Ovary (tissue), 9 donors: ENCODE data around the gene C10orf53. TPM values are rescaled to one million over a fixed set of nuclear protein-coding genes. Genes with fewer than 3 reads are reported as not detected.
"Not testable (repeated sequence)": the region's sequence is repeated elsewhere in the genome, so short reads cannot be mapped to it uniquely, and the experiment has no call there.

Experiments used
- DNase-seq, 5 donors: peaks; one replicate each; pipeline ENCODE4 v3.0.0-alpha.2; 2019 to 2020
- H3K27ac ChIP-seq, 2 donors: fragments of 200-600 bp; one replicate each; pipeline versions ENCODE4 v1.5.1 to v1.8.0; 2019 to 2022
- H3K27me3 ChIP-seq: fragments of 200-600 bp; one replicate; pipeline ENCODE4 v1.8.0; 2022
- H3K36me3 ChIP-seq: fragments of 200-600 bp; sonication (generic); one replicate; pipeline ENCODE4 v1.5.1; 2019
- H3K4me1 ChIP-seq: one replicate; pipeline ENCODE4 v1.8.1; 2013; ENCODE audit warnings: mild to moderate bottlenecking, moderate library complexity; ENCODE audit not compliant: insufficient read depth
- H3K4me3 ChIP-seq: fragments of 200-600 bp; sonication (generic); one replicate; pipeline ENCODE4 v1.5.1; 2017
- H3K9me3 ChIP-seq, 2 donors: fragments of 200-600 bp in 1 of 2; sonication (generic) in 1 of 2; one replicate each; pipeline versions ENCODE4 v1.5.1 to v1.8.1; 2013 to 2019; ENCODE audit warnings: mild to moderate bottlenecking in 1 of 2, moderate library complexity in 1 of 2
- EP300 ChIP-seq: sonication (generic); formaldehyde crosslinking; IDR thresholded peaks from one replicate; pipeline ENCODE4 v1.6.1; 2017; ENCODE audit warnings: antibody characterized with exemption
- POLR2A ChIP-seq: fragments of 450-650 bp; IDR thresholded peaks from one replicate; pipeline ENCODE4 v1.6.1; 2017; ENCODE audit warnings: antibody characterized with exemption, mild to moderate bottlenecking, moderate library complexity
- WGBS, 3 donors: extraction: QIAGEN DNeasy Blood & Tissue Kit in 1 of 3; methylation state at CpG; one replicate each; pipeline versions ENCODE4 v1.1.5 to v1.1.7; 2013 to 2017; 5-methylcytosine and 5-hydroxymethylcytosine counted together
- intact Hi-C, 4 donors: fragments of 100-400 bp; cut with DNase I; formaldehyde crosslinking; loops; one replicate each; pipeline versions ENCODE4 v1.11.0 to v1.15.1; 2022 to 2023
- polyA plus RNA-seq, 2 donors: library from polyadenylated mRNA; stranded (reverse); fragments of 200-250 nt in 1 of 2; fragments of 350-450 nt in 1 of 2; fragmentation: Illumina TruSeq in 1 of 2; extraction: RNeasy Lipid Tissue Mini Kit (QIAGEN cat#74804) in 1 of 2; gene quantifications; one replicate each; pipeline ENCODE4 v1.2.3, GENCODE V29; 2013 to 2014
- total RNA-seq, 7 donors: library from RNA; depleted of rRNA in 2 of 7; stranded (reverse); fragments of >200 nt in 2 of 7; fragmentation: NEBNext Ultra II Directional in 3 of 7; extraction: Animal tissue kit (Norgen Biotek cat#: 25700) in 3 of 7; gene quantifications; one replicate each; pipeline versions ENCODE4 v1.1.0 to v1.2.4, GENCODE V29; 2016 to 2023
- TF ChIP-seq, protein P1 (sequence below), 3 donors: fragments of 450-650 bp in 2 of 3; fragments of 200-600 bp in 1 of 3; IDR thresholded peaks; one replicate each; pipeline versions ENCODE4 v1.5.1 to v1.8.0; 2016 to 2022; ENCODE audit warnings: antibody characterized with exemption in 3 of 3, mild to moderate bottlenecking in 1 of 3
- donor health status: DM: no; HTN: no; CAD: no; lungs with moderate emphysema.
- donor health status: DM: no; HTN: no; CAD: no.
- donor health status: Bipolar disorder and iron deficiency.
- donor health status: DM: yes; HTN: yes; CAD: no.
- donor health status: DM: no; HTN: no; CAD: no.
- donor health status: DM: yes; HTN: yes; CAD: no.

C10orf53 gene
- total and polyA plus RNA-seq, 9 donors = not detected

DNA sequence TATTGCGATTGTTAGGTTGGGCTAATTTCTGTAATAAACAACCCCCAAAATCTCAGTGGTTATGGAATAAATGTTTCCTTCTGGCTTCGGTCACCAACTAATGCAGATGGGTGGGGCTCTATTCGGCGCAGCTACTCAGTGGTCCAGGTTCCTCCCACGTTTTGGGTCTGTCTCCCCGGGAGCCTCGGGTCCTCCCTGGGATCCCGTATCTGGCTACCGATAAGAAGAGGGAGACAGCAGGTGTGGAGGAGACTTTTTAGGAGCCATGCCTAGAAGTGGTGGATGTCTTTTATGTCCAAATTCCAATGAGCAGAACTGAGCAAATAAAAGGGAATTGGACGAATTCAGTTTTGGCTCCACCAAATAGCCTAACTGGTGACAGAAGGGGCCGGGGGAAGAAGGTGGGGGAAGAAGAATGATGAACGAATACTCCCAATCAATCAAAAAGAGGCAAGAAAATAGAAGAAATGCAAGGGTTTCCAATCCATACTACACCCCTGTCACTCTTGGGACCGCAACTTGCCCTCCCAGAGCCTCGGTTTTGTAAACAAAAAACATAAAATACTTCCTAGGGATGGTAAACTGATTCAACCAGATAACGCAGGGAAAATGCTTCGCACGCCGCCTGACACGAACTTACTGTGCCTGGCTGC is 498 bp upstream of the C10orf53 start:
- Histone ChIP-seq H3K4me1 (no peaks in the 10 kb centered on the region), H3K27ac (no peak overlapping the region), H3K9me3 (peaks cover 0 to 4% of the 10 kb centered on the region in 2 donors), H3K27me3 (no peaks in the 10 kb centered on the region), H3K4me3 (no peak overlapping the region), H3K36me3 (no peaks in the 10 kb centered on the region)
- TF ChIP-seq, protein P1, sequence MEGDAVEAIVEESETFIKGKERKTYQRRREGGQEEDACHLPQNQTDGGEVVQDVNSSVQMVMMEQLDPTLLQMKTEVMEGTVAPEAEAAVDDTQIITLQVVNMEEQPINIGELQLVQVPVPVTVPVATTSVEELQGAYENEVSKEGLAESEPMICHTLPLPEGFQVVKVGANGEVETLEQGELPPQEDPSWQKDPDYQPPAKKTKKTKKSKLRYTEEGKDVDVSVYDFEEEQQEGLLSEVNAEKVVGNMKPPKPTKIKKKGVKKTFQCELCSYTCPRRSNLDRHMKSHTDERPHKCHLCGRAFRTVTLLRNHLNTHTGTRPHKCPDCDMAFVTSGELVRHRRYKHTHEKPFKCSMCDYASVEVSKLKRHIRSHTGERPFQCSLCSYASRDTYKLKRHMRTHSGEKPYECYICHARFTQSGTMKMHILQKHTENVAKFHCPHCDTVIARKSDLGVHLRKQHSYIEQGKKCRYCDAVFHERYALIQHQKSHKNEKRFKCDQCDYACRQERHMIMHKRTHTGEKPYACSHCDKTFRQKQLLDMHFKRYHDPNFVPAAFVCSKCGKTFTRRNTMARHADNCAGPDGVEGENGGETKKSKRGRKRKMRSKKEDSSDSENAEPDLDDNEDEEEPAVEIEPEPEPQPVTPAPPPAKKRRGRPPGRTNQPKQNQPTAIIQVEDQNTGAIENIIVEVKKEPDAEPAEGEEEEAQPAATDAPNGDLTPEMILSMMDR (IDR thresholded peaks at IDR 0.05) = no peak
- TF ChIP-seq POLR2A = no peak
- TF ChIP-seq EP300 = no peak
- intact Hi-C loops = no loop called here
- WGBS, 3 donors = 8 to 15% (median 13%) methylated on average over 19 of the region's 19 CpGs
- no peak for DNase-seq

GRCh38 chr10:49682449-49682848 is 3.0 kb downstream of the C10orf53 start:
- DNase-seq, H3K27ac ChIP-seq, H3K36me3 ChIP-seq, H3K4me1 ChIP-seq, intact Hi-C loops, H3K9me3 ChIP-seq, H3K27me3 ChIP-seq, H3K4me3 ChIP-seq: not testable (repeated sequence)
- 58 to 78% (median 73%) methylated on average over 3 to 5 of the region's 5 CpGs for WGBS, 3 donors

DNA sequence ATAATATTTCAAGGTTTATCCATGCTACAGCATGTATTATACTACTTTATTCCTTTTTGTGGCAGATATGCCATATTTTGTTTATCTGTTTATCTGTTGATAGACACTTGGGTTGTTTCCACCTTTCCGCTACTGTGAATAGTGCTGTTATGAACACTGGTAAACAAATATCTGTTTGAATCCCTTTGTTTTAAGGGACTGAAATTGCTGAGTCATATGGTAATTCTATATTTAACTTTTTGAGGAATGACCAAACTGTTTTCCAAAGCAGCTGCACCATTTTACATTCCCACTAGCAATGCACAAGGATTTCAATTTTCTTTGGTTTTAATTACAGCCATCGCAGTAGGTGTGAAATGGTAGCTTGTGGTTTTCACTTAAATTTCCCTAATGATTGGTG is 3.4 kb downstream of the C10orf53 start:
- H3K36me3 ChIP-seq = no peaks in the 10 kb centered on the region
- H3K9me3 ChIP-seq = peaks cover 0 to 4% of the 10 kb centered on the region in 2 donors
- 89 to 95% (median 91%) methylated on average over 2 of the region's 2 CpGs for WGBS, 3 donors
- no peaks in the 10 kb centered on the region for H3K27me3 ChIP-seq
- no peak for TF ChIP-seq EP300
- TF ChIP-seq POLR2A = no peak
- H3K27ac ChIP-seq = no peak overlapping the region
- no peak for DNase-seq
- H3K4me3 ChIP-seq = no peak overlapping the region
- intact Hi-C loops = no loop called here
- H3K4me1 ChIP-seq = no peaks in the 10 kb centered on the region

DNA sequence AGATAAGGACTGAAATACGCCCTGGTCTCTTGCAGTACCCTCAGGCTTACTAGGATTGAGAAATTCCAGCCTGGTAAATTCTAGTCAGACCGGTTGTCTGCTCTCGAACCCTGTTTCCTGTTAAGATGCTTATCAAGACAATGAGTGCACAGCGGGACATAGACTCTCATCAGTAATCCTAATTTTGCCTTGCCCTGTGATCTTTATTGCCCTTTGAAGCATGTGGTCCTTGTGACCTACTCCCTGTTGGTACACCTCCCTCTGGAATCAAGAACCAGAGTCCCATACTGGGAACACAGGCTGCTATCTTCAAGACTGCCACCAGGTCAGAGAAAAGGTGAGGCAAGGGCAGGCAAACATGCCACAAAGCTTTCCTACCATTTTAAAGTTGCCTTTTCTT is 7.2 kb downstream of the C10orf53 start:
- no peaks in the 10 kb centered on the region for H3K27me3 ChIP-seq
- H3K27ac ChIP-seq = no peak overlapping the region
- DNase-seq = no peak
- H3K4me1 ChIP-seq = no peaks in the 10 kb centered on the region
- intact Hi-C loops = no loop called here
- no peaks in the 10 kb centered on the region for H3K36me3 ChIP-seq
- H3K9me3 ChIP-seq = no peaks in the 10 kb centered on the region
- TF ChIP-seq EP300 = no peak
- TF ChIP-seq POLR2A = no peak
- TF ChIP-seq, protein P1 (IDR thresholded peaks at IDR 0.05) = no peak
- 62 to 78% (median 69%) methylated on average over 4 of the region's 4 CpGs for WGBS, 3 donors
- H3K4me3 ChIP-seq = no peak overlapping the region

GRCh38 chr10:49688261-49688846 is 8.9 kb downstream of the C10orf53 start:
- no peak overlapping the region for H3K27ac ChIP-seq
- intact Hi-C loops = no loop called here
- no peaks in the 10 kb centered on the region for H3K9me3 ChIP-seq
- TF ChIP-seq POLR2A = no peak
- TF ChIP-seq, protein P1 (IDR thresholded peaks at IDR 0.05) = no peak
- TF ChIP-seq EP300 = no peak
- H3K27me3 ChIP-seq = no peaks in the 10 kb centered on the region
- 12 to 14% (median 14%) methylated on average over 8 of the region's 8 CpGs for WGBS, 3 donors
- no peaks in the 10 kb centered on the region for H3K4me1 ChIP-seq
- no peak overlapping the region for H3K4me3 ChIP-seq
- no peaks in the 10 kb centered on the region for H3K36me3 ChIP-seq
- no peak for DNase-seq
